ENCODE measurements around the gene QSOX1.

QSOX1 gene

GRCh38 chr1:180237869-180238476 is 83.3 kb downstream of the QSOX1 start:
- Mint-ChIP-seq H3K27me3 (peaks cover 83 to 89% of the 10 kb centered on the region in 2 donors), H3K36me3 (no peaks in the 10 kb centered on the region), H3K27ac (no peak overlapping the region), H3K4me1 (peaks cover 20 to 38% of the 10 kb centered on the region in 2 donors), H3K4me3 (no peak overlapping the region), H3K9me3 (no peaks in the 10 kb centered on the region)
- ATAC-seq (replicated peaks) (no peak), DNase-seq (no peak)

DNA sequence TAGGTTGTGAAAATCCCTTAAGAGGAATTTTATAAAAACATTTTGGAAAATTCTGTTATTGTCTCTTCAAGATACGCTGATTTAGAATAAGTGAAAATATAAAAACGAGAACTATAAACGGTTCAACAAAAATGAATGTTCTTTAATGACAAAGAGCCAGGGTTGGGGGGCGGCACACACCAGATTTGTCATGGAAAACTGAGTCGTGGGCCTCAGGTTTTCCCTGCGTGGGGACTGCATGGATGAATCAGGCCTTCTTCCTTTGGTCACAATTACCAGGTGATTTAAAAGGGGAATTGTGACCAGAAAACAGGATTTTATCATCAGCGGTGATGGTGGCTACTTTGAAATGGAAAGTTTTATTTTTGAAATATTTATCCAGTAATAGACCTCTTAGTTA is 84.0 kb downstream of the QSOX1 start:
- Mint-ChIP-seq H3K4me3 (no peak overlapping the region), H3K9me3 (no peaks in the 10 kb centered on the region), H3K4me1 (peaks cover 17 to 31% of the 10 kb centered on the region in 2 donors), H3K27ac (no peak overlapping the region), H3K27me3 (peaks cover 76 to 88% of the 10 kb centered on the region in 2 donors), H3K36me3 (no peaks in the 10 kb centered on the region)
- DNase-seq (no peak), ATAC-seq (replicated peaks) (no peak)

GRCh38 chr1:180239145-180240096 is 84.8 kb downstream of the QSOX1 start:
- Mint-ChIP-seq H3K4me1 (peaks cover 12 to 24% of the 10 kb centered on the region in 2 donors), H3K36me3 (no peaks in the 10 kb centered on the region), H3K9me3 (no peaks in the 10 kb centered on the region), H3K27me3 (peaks cover 68 to 88% of the 10 kb centered on the region in 2 donors), H3K4me3 (no peak overlapping the region), H3K27ac (no peak overlapping the region)
- ATAC-seq (replicated peaks) (no peak), DNase-seq (no peak)

- H3K27ac Mint-ChIP-seq = no peak overlapping the region
- H3K27me3 Mint-ChIP-seq = peaks cover 50 to 70% of the 10 kb centered on the region in 2 donors
Measured at GRCh38 chr1:180241716-180242544, 87.3 kb downstream of the QSOX1 start.

DNA sequence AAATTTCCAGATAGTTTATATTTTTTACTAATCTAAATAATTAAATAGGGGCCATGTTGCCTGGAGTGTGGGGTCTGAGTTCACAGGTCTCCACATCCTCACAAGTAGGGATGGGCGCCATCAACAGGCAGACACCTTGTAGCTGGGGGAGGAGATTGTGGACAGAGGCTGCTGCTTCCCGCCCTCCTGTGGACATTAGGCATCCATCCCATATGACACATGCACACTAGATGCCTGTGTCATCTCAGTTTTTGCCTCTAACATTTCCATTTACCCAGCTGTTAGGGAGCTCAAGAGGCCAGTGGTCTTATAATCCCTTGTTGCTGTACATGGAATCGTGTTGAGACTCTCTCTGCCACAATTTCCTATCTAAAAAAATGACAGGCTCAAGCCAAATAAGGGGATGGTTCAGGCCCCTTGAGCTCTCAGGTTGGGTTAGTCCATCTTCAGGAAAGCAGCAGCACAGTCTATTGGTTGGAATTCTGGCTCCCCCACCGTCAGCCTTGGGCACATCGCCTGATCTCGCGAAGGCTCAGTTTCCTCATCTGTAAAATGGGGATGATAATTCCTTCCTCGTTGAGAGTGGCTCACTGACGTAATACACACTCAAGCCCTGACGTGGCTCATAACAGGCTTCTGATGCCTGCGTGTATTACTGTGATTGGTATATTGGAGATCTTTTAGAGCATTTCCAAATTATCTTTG is 89.0 kb downstream of the QSOX1 start:
- no peak overlapping the region for H3K4me3 Mint-ChIP-seq
- H3K27ac Mint-ChIP-seq = no peak overlapping the region
- no peak for ATAC-seq (replicated peaks)
- H3K4me1 Mint-ChIP-seq = no peaks in the 10 kb centered on the region
- H3K27me3 Mint-ChIP-seq = peaks cover 36 to 56% of the 10 kb centered on the region in 2 donors
- H3K9me3 Mint-ChIP-seq = no peaks in the 10 kb centered on the region
- DNase-seq = no peak
- no peaks in the 10 kb centered on the region for H3K36me3 Mint-ChIP-seq

More at GRCh38 chr1:180241716-180242544, 87.3 kb downstream of the QSOX1 start:
- Mint-ChIP-seq H3K4me3 (no peak overlapping the region), H3K9me3 (no peaks in the 10 kb centered on the region), H3K36me3 (no peaks in the 10 kb centered on the region), H3K4me1 (no peaks in the 10 kb centered on the region)
- DNase-seq (no peak), ATAC-seq (replicated peaks) (no peak)

- DNase-seq = no peak
Measured at GRCh38 chr1:180244840-180245239, 90.2 kb downstream of the QSOX1 start.

GRCh38 chr1:180246579-180246978 is 91.9 kb downstream of the QSOX1 start:
- H3K4me1 Mint-ChIP-seq = no peaks in the 10 kb centered on the region
- H3K36me3 Mint-ChIP-seq = no peaks in the 10 kb centered on the region
- H3K27me3 Mint-ChIP-seq = peaks cover 31 to 39% of the 10 kb centered on the region in 2 donors
- DNase-seq (no peak), ATAC-seq (replicated peaks) (no peak)
- H3K9me3 Mint-ChIP-seq = no peaks in the 10 kb centered on the region
- H3K27ac Mint-ChIP-seq = no peak overlapping the region
- no peak overlapping the region for H3K4me3 Mint-ChIP-seq

More at GRCh38 chr1:180244840-180245239, 90.2 kb downstream of the QSOX1 start:
- H3K27ac Mint-ChIP-seq = no peak overlapping the region
- no peaks in the 10 kb centered on the region for H3K4me1 Mint-ChIP-seq
- no peak overlapping the region for H3K4me3 Mint-ChIP-seq
- H3K9me3 Mint-ChIP-seq = no peaks in the 10 kb centered on the region
- ATAC-seq (replicated peaks) = no peak
- peaks cover 31 to 48% of the 10 kb centered on the region in 2 donors for H3K27me3 Mint-ChIP-seq
- no peaks in the 10 kb centered on the region for H3K36me3 Mint-ChIP-seq

DNA sequence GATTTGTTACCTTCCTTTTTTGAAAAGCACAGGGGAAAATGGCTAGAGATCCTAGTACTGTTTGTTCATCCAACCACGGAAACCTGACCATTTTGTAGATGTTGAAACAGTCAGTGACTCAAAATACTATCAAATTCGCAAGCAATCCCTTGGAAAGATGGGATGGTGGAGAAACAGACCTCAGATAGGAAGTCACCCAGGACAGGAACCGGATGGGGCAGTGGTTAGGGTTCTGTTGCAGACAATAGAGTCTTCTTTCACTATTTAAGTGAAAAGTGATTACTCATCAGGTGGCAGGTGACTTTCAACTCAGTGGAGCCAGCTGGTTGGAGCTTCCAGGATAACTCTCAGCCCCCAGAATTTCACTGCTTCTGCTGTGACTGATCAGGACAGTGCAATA is 92.4 kb downstream of the QSOX1 start:
- no peak overlapping the region for H3K27ac Mint-ChIP-seq
- no peak for ATAC-seq (replicated peaks)
- H3K9me3 Mint-ChIP-seq = no peaks in the 10 kb centered on the region
- H3K36me3 Mint-ChIP-seq = no peaks in the 10 kb centered on the region
- H3K4me3 Mint-ChIP-seq = no peak overlapping the region
- DNase-seq = no peak
- peaks cover 33 to 41% of the 10 kb centered on the region in 2 donors for H3K27me3 Mint-ChIP-seq
- no peaks in the 10 kb centered on the region for H3K4me1 Mint-ChIP-seq

GRCh38 chr1:180247580-180247979 is 92.9 kb downstream of the QSOX1 start:
- Mint-ChIP-seq H3K4me3 (no peak overlapping the region), H3K9me3 (no peaks in the 10 kb centered on the region), H3K4me1 (peaks cover 2 to 4% of the 10 kb centered on the region in 2 donors), H3K27ac (no peak overlapping the region), H3K36me3 (no peaks in the 10 kb centered on the region), H3K27me3 (peaks cover 31 to 41% of the 10 kb centered on the region in 2 donors)
- ATAC-seq (replicated peaks) (no peak), DNase-seq (no peak)

GRCh38 chr1:180248176-180248575 is 93.5 kb downstream of the QSOX1 start:
- DNase-seq = no peak
- Mint-ChIP-seq H3K4me1 (peaks cover 2 to 8% of the 10 kb centered on the region in 2 donors), H3K9me3 (no peaks in the 10 kb centered on the region), H3K4me3 (no peak overlapping the region), H3K27ac (no peak overlapping the region), H3K36me3 (no peaks in the 10 kb centered on the region), H3K27me3 (peaks cover 37 to 40% of the 10 kb centered on the region in 2 donors)
- ATAC-seq (replicated peaks) = no peak

DNA sequence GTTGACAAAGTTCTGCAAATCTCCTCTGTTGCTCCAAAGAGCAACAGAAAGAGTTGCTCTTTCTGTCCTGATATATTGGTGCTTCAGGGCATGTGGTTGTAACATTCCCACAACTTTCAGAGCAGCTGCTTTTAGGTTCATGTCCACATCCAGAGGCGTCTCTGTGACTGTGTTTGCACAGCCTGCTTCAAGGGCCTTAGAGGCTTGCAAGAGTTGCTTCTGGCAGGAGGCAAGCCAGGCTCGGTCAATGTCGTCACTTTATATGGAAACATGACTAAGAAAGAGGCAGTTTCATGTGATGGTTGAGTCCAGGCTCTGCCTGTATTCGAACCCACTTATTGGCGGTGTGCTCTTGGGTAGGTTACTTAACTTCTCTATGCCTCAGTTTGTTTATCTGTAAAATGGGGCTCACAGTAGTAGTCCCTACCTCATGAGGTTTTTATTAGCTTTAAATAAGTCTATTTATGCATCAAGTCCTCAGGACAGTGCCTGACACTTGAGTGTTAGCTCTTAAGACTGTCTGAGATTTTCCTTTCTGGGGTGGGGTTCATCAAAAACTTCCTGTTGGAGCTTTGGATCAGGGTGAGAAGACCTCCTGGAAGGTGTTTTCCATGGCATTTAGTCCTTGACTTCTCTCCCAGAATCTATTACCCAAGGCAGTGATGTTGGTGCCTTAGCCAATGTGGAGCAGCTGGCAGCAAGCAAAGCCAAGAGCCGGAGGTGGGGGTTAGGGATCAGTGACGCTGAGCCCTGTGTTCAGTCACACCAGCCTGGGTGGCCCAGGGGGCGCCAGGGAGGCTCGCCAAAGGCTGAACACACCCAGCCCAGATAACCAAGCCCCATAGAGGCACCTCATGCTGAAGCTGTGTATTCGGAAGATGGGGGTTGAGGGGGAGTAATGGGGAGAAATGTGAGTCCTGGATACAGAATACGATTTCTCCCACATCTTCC is 94.3 kb downstream of the QSOX1 start:
- H3K36me3 Mint-ChIP-seq = no peaks in the 10 kb centered on the region
- H3K27me3 Mint-ChIP-seq = peaks cover 33 to 42% of the 10 kb centered on the region in 2 donors
- H3K4me3 Mint-ChIP-seq = no peak overlapping the region
- ATAC-seq (replicated peaks) (no peak), DNase-seq (no peak)
- H3K4me1 Mint-ChIP-seq = peaks cover 2 to 8% of the 10 kb centered on the region in 2 donors
- no peaks in the 10 kb centered on the region for H3K9me3 Mint-ChIP-seq
- H3K27ac Mint-ChIP-seq = no peak overlapping the region

- no peak overlapping the region for H3K4me3 Mint-ChIP-seq
- ATAC-seq (replicated peaks) = no peak
- DNase-seq = no peak
- H3K9me3 Mint-ChIP-seq = no peaks in the 10 kb centered on the region
- no peak overlapping the region for H3K27ac Mint-ChIP-seq
- peaks cover 2 to 8% of the 10 kb centered on the region in 2 donors for H3K4me1 Mint-ChIP-seq
- H3K27me3 Mint-ChIP-seq = peaks cover 31 to 41% of the 10 kb centered on the region in 2 donors
- no peaks in the 10 kb centered on the region for H3K36me3 Mint-ChIP-seq
Measured at GRCh38 chr1:180249725-180250498, 95.2 kb downstream of the QSOX1 start.

Measured in stimulated activated naive B cell treated with anti-CD40 and anti-IgM and Interleukin-4, amounts not matched to agents 10 μg/mL and 1 μg/mL and 100 μg/mL, for 72 hours (primary cell).